Measurements from ENCODE around the gene PSMA6.
"Not testable (repeated sequence)": the region's sequence is repeated elsewhere in the genome, so short reads cannot be mapped to it uniquely, and the experiment has no call there.

DNA sequence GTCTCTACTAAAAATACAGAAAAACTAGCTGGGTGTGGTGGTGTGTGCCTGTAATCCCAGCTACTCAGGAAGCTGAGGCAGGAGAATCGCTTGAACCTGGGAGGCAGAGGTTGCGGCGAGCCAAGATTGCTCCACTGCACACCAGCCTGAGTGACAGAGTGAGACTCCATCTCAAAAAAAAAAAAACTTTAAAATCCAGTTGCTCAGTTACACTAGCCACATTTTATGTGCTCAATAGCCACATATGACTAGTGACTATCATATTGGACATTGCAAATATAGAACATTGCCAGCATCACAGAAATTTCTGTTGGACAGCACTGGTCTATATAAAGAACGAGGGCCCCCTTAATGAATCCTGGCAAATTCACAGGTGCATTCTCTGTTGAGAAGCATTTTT lies 9.2 kb downstream of the PSMA6 start:
- TF ChIP-seq, protein P1, sequence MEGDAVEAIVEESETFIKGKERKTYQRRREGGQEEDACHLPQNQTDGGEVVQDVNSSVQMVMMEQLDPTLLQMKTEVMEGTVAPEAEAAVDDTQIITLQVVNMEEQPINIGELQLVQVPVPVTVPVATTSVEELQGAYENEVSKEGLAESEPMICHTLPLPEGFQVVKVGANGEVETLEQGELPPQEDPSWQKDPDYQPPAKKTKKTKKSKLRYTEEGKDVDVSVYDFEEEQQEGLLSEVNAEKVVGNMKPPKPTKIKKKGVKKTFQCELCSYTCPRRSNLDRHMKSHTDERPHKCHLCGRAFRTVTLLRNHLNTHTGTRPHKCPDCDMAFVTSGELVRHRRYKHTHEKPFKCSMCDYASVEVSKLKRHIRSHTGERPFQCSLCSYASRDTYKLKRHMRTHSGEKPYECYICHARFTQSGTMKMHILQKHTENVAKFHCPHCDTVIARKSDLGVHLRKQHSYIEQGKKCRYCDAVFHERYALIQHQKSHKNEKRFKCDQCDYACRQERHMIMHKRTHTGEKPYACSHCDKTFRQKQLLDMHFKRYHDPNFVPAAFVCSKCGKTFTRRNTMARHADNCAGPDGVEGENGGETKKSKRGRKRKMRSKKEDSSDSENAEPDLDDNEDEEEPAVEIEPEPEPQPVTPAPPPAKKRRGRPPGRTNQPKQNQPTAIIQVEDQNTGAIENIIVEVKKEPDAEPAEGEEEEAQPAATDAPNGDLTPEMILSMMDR (IDR thresholded peaks at IDR 0.05; ENCODE audit: low read depth, low read length): not testable (repeated sequence)
- TF ChIP-seq POLR2A (IDR thresholded peaks at IDR 0.05; ENCODE audit: extremely low read depth, insufficient read length); MAX (IDR thresholded peaks at IDR 0.05; ENCODE audit: low read depth, low read length): not testable (repeated sequence)

All from NB4 (cell line).